MCF 10A (cell line): Measurements from ENCODE around the gene NPR2. TPM values are rescaled to one million over a fixed set of nuclear protein-coding genes. Genes with fewer than 3 reads are reported as not detected.

Experiments used
- BruUV-seq: library from RNA; stranded (reverse); fragments of 400-500 nt; replicated peaks from 2 replicates; lab custom pipeline; 2021; lab: Mats Ljungman, UMichigan
- CTCF ChIA-PET: fragments of 300-600 bp; sonication (Branson Sonifier 250); formaldehyde crosslinking; extraction: SDS; loops from one replicate; lab custom pipeline; 2021; ENCODE audit warnings: antibody characterized with exemption, inconsistent platforms; lab: Yijun Ruan, JAX
- POLR2A ChIA-PET: fragments of 300-600, 350-650 bp; sonication (Branson Sonifier 250); formaldehyde crosslinking; extraction: SDS; loops from one replicate; lab custom pipeline; 2020; ENCODE audit warnings: antibody characterized with exemption, inconsistent platforms; lab: Yijun Ruan, JAX
- DNase-seq: peaks from one replicate; pipeline ENCODE4 v3.0.0-alpha.2; 2018; ENCODE audit not compliant: unreplicated experiment
- H3K27ac Mint-ChIP-seq: one replicate; pipeline ENCODE4 v1.8.0; 2022; ENCODE audit warnings: mild to moderate bottlenecking, low read depth, mixed read lengths; ENCODE audit not compliant: unreplicated experiment
- H3K27me3 Mint-ChIP-seq: one replicate; pipeline ENCODE4 v1.8.0; 2022; ENCODE audit warnings: mixed read lengths; ENCODE audit not compliant: insufficient read depth, unreplicated experiment
- H3K36me3 Mint-ChIP-seq: one replicate; pipeline ENCODE4 v1.8.0; 2022; ENCODE audit warnings: mild to moderate bottlenecking, moderate library complexity, mixed read lengths; ENCODE audit not compliant: insufficient read depth, unreplicated experiment
- H3K4me1 Mint-ChIP-seq: one replicate; pipeline ENCODE4 v1.8.0; 2022; ENCODE audit warnings: mixed read lengths; ENCODE audit not compliant: insufficient read depth, unreplicated experiment
- H3K4me3 Mint-ChIP-seq: one replicate; pipeline ENCODE4 v1.8.0; 2022; ENCODE audit warnings: mild to moderate bottlenecking, moderate library complexity, mixed read lengths; ENCODE audit not compliant: unreplicated experiment
- H3K9me3 Mint-ChIP-seq: one replicate; pipeline ENCODE4 v1.8.0; 2022; ENCODE audit warnings: mixed read lengths; ENCODE audit not compliant: unreplicated experiment
- intact Hi-C: fragments of 100-400 bp; cut with micrococcal nuclease; formaldehyde crosslinking; loops from 2 replicates; pipeline ENCODE4 v1.14.1; 2022
- total RNA-seq: library from RNA; stranded (reverse); gene quantifications from 2 replicates; pipeline ENCODE4 v1.2.3, GENCODE V29; 2022
- TF ChIP-seq, protein P1 (sequence below): fragments of 200-600 bp; IDR thresholded peaks from one replicate; pipeline ENCODE4 v1.8.0; 2022; ENCODE audit warnings: antibody characterized with exemption, mild to moderate bottlenecking; ENCODE audit not compliant: unreplicated experiment

Gene NPR2
- total RNA-seq, 1 experiment from 2014 or later = 5.7 TPM

GRCh38 chr9:35757226-35757891 is 34.0 kb upstream of the NPR2 start:
- intact Hi-C loops = loop anchor here (2.0 kb wide), 1 partner anchor 25 kb away; the partner anchor contains the start of genes CREB3 and TLN1
- H3K27me3 Mint-ChIP-seq = no peaks in the 10 kb centered on the region
- peaks cover 29% of the 10 kb centered on the region for H3K36me3 Mint-ChIP-seq
- H3K4me3 Mint-ChIP-seq = peak overlapping the region; percentile 97
- TF ChIP-seq, protein P1, sequence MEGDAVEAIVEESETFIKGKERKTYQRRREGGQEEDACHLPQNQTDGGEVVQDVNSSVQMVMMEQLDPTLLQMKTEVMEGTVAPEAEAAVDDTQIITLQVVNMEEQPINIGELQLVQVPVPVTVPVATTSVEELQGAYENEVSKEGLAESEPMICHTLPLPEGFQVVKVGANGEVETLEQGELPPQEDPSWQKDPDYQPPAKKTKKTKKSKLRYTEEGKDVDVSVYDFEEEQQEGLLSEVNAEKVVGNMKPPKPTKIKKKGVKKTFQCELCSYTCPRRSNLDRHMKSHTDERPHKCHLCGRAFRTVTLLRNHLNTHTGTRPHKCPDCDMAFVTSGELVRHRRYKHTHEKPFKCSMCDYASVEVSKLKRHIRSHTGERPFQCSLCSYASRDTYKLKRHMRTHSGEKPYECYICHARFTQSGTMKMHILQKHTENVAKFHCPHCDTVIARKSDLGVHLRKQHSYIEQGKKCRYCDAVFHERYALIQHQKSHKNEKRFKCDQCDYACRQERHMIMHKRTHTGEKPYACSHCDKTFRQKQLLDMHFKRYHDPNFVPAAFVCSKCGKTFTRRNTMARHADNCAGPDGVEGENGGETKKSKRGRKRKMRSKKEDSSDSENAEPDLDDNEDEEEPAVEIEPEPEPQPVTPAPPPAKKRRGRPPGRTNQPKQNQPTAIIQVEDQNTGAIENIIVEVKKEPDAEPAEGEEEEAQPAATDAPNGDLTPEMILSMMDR = no peak
- peak overlapping the region; percentile 98 for H3K27ac Mint-ChIP-seq
- H3K4me1 Mint-ChIP-seq = peaks cover 20% of the 10 kb centered on the region
- peak; percentile 74 for DNase-seq
- ChIA-PET POLR2A (interaction anchor here (0.6 to 4.9 kb wide), 7 partner anchors 9 to 1052 kb away, joined by 3 to 48 read pairs (median 4); partner anchors contain the start of genes CREB3, GBA2, RGP1 and TLN1), CTCF (interaction anchor here (0.6 to 2.8 kb wide), 12 partner anchors 10 to 154 kb away, joined by 3 to 17 read pairs (median 4); no protein-coding TSS in a partner anchor)
- no peaks in the 10 kb centered on the region for H3K9me3 Mint-ChIP-seq
- BruUV-seq = no TSS peak

DNA sequence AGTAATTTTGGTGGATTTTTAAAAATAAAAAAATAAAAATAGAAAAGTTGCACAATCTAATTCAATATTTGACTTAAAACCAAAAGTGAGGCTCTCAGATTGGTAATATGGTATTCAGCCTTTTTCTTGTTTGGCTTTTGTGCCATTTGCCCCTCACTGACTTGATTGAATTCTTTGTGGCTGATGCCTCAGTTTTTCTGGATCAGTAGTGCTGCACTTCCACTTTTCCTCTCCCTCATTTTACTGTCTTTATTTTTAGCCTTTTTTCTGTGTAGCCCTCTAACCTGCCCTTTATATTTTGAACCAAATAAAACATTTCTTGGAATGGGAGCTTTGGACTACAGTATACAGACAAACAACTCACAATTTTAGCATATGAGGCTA is 33.5 kb upstream of the NPR2 start:
- CTCF ChIA-PET = interaction anchor here (0.6 to 2.8 kb wide), 4 partner anchors 11 to 356 kb away, joined by 3 to 17 read pairs (median 4); no protein-coding TSS in a partner anchor
- H3K36me3 Mint-ChIP-seq = peaks cover 26% of the 10 kb centered on the region
- intact Hi-C loops = loop anchor here (2.0 kb wide), 1 partner anchor 25 kb away; the partner anchor contains the start of genes CREB3 and TLN1
- POLR2A ChIA-PET = interaction anchor here (0.7 to 4.9 kb wide), 7 partner anchors 10 to 93 kb away, joined by 3 to 48 read pairs (median 4); partner anchors contain the start of genes ARHGEF39, CREB3, GBA2 and RGP1
- no peaks in the 10 kb centered on the region for H3K9me3 Mint-ChIP-seq
- BruUV-seq = TSS peak; percentile 18
- H3K4me3 Mint-ChIP-seq = peak overlapping the region; percentile 97
- no peaks in the 10 kb centered on the region for H3K27me3 Mint-ChIP-seq
- peaks cover 20% of the 10 kb centered on the region for H3K4me1 Mint-ChIP-seq
- TF ChIP-seq, protein P1 = no peak
- DNase-seq = no peak
- peak overlapping the region; percentile 98 for H3K27ac Mint-ChIP-seq

- CTCF ChIA-PET = interaction anchor here (0.6 to 2.8 kb wide), 5 partner anchors 11 to 356 kb away, joined by 3 to 17 read pairs (median 4); no protein-coding TSS in a partner anchor
- peak overlapping the region; percentile 1 for H3K4me3 Mint-ChIP-seq
- no peaks in the 10 kb centered on the region for H3K9me3 Mint-ChIP-seq
- intact Hi-C loops = no loop called here
- H3K27me3 Mint-ChIP-seq = no peaks in the 10 kb centered on the region
- H3K27ac Mint-ChIP-seq = peak overlapping the region; percentile 4
- peaks cover 20% of the 10 kb centered on the region for H3K4me1 Mint-ChIP-seq
- peaks cover 19% of the 10 kb centered on the region for H3K36me3 Mint-ChIP-seq
- no TSS peak for BruUV-seq
- POLR2A ChIA-PET = interaction anchor here (0.7 to 4.9 kb wide), 10 partner anchors 10 to 101 kb away, joined by 3 to 48 read pairs (median 4); partner anchors contain the start of genes ARHGEF39, CCDC107, CREB3 and GBA2
- DNase-seq = no peak
- TF ChIP-seq, protein P1 = no peak
These were observed 32.8 kb upstream of the NPR2 start for GRCh38 chr9:35758475-35759050.

GRCh38 chr9:35759795-35760194 is 31.6 kb upstream of the NPR2 start:
- POLR2A ChIA-PET = interaction anchor here (1.2 to 4.9 kb wide), 4 partner anchors 9 to 28 kb away, joined by 4 to 48 read pairs (median 16); partner anchors contain the start of genes CREB3, GBA2, RGP1 and TLN1
- no TSS peak for BruUV-seq
- TF ChIP-seq, protein P1 = no peak
- H3K4me1 Mint-ChIP-seq = peaks cover 20% of the 10 kb centered on the region
- no peak overlapping the region for H3K27ac Mint-ChIP-seq
- CTCF ChIA-PET = interaction anchor here (1.3 kb wide), 1 partner anchor 27 kb away, joined by 3 read pairs; no protein-coding TSS in a partner anchor
- DNase-seq = no peak
- peaks cover 14% of the 10 kb centered on the region for H3K36me3 Mint-ChIP-seq
- no peak overlapping the region for H3K4me3 Mint-ChIP-seq
- intact Hi-C loops = no loop called here
- H3K9me3 Mint-ChIP-seq = no peaks in the 10 kb centered on the region
- H3K27me3 Mint-ChIP-seq = no peaks in the 10 kb centered on the region
